HepG2 (cell line): ENCODE measurements around the gene OSBPL3.

Experiments
- FOXP1 ChIP-seq, 2 experiments: fragments of 450-650 bp in 1 of 2; IDR thresholded peaks; 2 replicates each; pipeline ENCODE4 v1.6.1; 2017 to 2018; ENCODE audit warnings: antibody characterized with exemption in 1 of 2
- POLR2A ChIP-seq, 2 experiments: IDR thresholded peaks; 2 replicates each; pipeline ENCODE4 v1.6.1; 2011; ENCODE audit warnings: low read depth in 2 of 2, low read length in 2 of 2, mild to moderate bottlenecking in 1 of 2, moderate library complexity in 1 of 2; ENCODE audit not compliant: insufficient read depth in 1 of 2
- POLR2AphosphoS2 ChIP-seq: IDR thresholded peaks from 2 replicates; pipeline ENCODE4 v1.6.1; 2011; ENCODE audit warnings: low read depth, low read length, improper control_type of control experiment
- TF ChIP-seq, protein P1 (sequence below): sonication (generic); formaldehyde crosslinking; IDR thresholded peaks from 2 replicates; pipeline ENCODE4 v1.5.0; 2020; ENCODE audit warnings: missing genetic modification reagents

DNA sequence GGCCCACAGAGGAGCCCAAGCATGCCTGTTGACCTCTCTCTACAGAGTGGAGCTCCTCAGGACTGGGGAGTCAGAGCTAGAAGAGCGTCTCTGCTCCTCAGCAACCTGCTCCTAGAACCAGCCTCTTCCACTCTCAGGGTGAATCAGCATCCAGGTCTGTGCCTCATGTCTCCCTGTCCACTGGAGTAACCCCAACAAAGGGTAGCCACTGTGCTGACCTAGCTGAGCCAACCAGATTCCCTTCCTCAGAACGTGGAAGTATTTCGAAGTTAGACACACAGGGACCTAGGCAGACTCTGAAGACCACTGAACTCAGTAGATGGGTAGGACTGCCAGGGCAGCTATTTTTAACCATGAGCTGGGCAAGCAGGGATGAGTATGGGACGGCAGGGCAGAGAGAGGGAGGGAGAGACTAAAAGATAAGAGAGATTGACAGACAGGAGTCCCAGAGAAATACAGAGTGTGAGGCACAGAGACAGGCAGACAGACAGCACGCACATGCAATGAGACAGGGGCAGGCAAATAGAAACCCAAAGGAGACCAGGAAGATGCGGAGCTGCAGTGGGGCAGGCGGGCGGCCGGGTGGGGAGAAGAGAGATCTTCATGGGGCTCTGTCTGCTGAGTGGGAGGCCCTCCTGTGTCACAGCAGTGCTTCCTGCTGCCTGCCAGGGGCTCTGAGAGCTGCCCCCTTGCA is 56.7 kb downstream of the OSBPL3 start:
- TF ChIP-seq POLR2AphosphoS2, result no peak
- TF ChIP-seq, protein P1, sequence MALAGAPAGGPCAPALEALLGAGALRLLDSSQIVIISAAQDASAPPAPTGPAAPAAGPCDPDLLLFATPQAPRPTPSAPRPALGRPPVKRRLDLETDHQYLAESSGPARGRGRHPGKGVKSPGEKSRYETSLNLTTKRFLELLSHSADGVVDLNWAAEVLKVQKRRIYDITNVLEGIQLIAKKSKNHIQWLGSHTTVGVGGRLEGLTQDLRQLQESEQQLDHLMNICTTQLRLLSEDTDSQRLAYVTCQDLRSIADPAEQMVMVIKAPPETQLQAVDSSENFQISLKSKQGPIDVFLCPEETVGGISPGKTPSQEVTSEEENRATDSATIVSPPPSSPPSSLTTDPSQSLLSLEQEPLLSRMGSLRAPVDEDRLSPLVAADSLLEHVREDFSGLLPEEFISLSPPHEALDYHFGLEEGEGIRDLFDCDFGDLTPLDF, result no peak
- no peak for TF ChIP-seq FOXP1 (IDR thresholded peaks at IDR 0.05)
- TF ChIP-seq FOXP1 (CRISPR knock-in tag; IDR thresholded peaks at IDR 0.05), result no peak
- TF ChIP-seq POLR2A (IDR thresholded peaks at IDR 0.05; ENCODE audit: insufficient read depth in 1 of 2, low read depth in 2 of 2, low read length in 2 of 2), result no peak
